ENCODE measurements around the gene PRAC1. TPM values are rescaled to one million over a fixed set of nuclear protein-coding genes. Genes with fewer than 3 reads are reported as not detected.

PRAC1 gene
- polyA plus RNA-seq, 1 donor = not detected

- DNase-seq (ENCODE audit: low read depth) = no peak
Measured at GRCh38 chr17:48747445-48748363, 25.4 kb upstream of the PRAC1 start.

- DNase-seq (ENCODE audit: low read depth) = no peak
Measured at GRCh38 chr17:48746916-48747444, 24.7 kb upstream of the PRAC1 start.

- DNase-seq (ENCODE audit: low read depth) = no peak
Measured at GRCh38 chr17:48745381-48746275, 23.3 kb upstream of the PRAC1 start.

GRCh38 chr17:48740537-48740936, 18.2 kb upstream of the PRAC1 start:
- no peak for DNase-seq (ENCODE audit: low read depth)

- no peak for DNase-seq (ENCODE audit: low read depth)
Measured at GRCh38 chr17:48738803-48739526, 16.6 kb upstream of the PRAC1 start.

GRCh38 chr17:48738424-48738802, 16.1 kb upstream of the PRAC1 start:
- DNase-seq (ENCODE audit: low read depth) = no peak

GRCh38 chr17:48737330-48738043, 15.2 kb upstream of the PRAC1 start:
- no peak for DNase-seq (ENCODE audit: low read depth)

- DNase-seq (ENCODE audit: low read depth) = no peak
Measured at GRCh38 chr17:48735062-48735351, 12.7 kb upstream of the PRAC1 start.

GRCh38 chr17:48734333-48735061, 12.2 kb upstream of the PRAC1 start:
- DNase-seq (ENCODE audit: low read depth) = no peak

GRCh38 chr17:48733632-48734328, 11.5 kb upstream of the PRAC1 start:
- no peak for DNase-seq (ENCODE audit: low read depth)

- DNase-seq (ENCODE audit: low read depth) = no peak
Measured at GRCh38 chr17:48732688-48733629, 10.6 kb upstream of the PRAC1 start.

- DNase-seq (ENCODE audit: low read depth) = no peak
Measured at GRCh38 chr17:48731355-48731754, 9.0 kb upstream of the PRAC1 start.

- DNase-seq (ENCODE audit: low read depth) = no peak
Measured at GRCh38 chr17:48730240-48730550, 7.9 kb upstream of the PRAC1 start.

GRCh38 chr17:48729335-48730239, 7.3 kb upstream of the PRAC1 start:
- no peak for DNase-seq (ENCODE audit: low read depth)

GRCh38 chr17:48728232-48729231, 6.2 kb upstream of the PRAC1 start, which contains the start of gene HOXB13:
TSS of gene HOXB13 (minus strand) at chr17:48728750. CDS start at chr17:48728593, 157 bp downstream.
- DNase-seq (ENCODE audit: low read depth) = no peak

GRCh38 chr17:48727415-48728175, 5.3 kb upstream of the PRAC1 start:
- DNase-seq (ENCODE audit: low read depth) = no peak
